Spleen (tissue), 7 donors: Measurements from ENCODE around the gene TMEM267.

Experiments
- CTCF ChIP-seq, 11 experiments: fragments of 200-600 bp in 7 of 11; fragments of 450-650 bp in 4 of 11; sonication (generic) in 4 of 11; IDR thresholded peaks in 8 of 11; conservative IDR thresholded peaks in 3 of 11; 1 replicate in 7 of 11; 2 replicates in 4 of 11; pipeline versions ENCODE4 v1.4.0 to v1.8.0; 2016 to 2021; ENCODE audit warnings: antibody characterized with exemption in 11 of 11, inconsistent platforms in 4 of 11, mild to moderate bottlenecking in 1 of 11
- POLR2A ChIP-seq, 3 donors: fragments of 450-650 bp; IDR thresholded peaks; one replicate each; pipeline ENCODE4 v1.5.1; 2017; ENCODE audit warnings: antibody characterized with exemption in 3 of 3, mild to moderate bottlenecking in 1 of 3
- POLR2AphosphoS5 ChIP-seq, 3 donors: sonication (generic); formaldehyde crosslinking; IDR thresholded peaks; one replicate each; pipeline ENCODE4 v1.5.1; 2017; ENCODE audit warnings: antibody characterized with exemption in 3 of 3
- donor health status: DM: no; HTN: no; CAD: no; lungs with moderate emphysema.
- donor health status: DM: no; HTN: no; CAD: no.
- donor health status: DM: no; HTN: no; CAD: no.

- TF ChIP-seq CTCF (IDR thresholded peaks at IDR 0.05 in 8 of 11, conservative IDR thresholded peaks at IDR 0.05 in 3 of 11) (no peak), POLR2AphosphoS5 (IDR thresholded peaks at IDR 0.05) (no peak), POLR2A (IDR thresholded peaks at IDR 0.05) (no peak)
Observed at GRCh38 chr5:43469671-43470391, 13.8 kb downstream of the TMEM267 start.
